ENCODE data around the gene SH2D3C.

DNA sequence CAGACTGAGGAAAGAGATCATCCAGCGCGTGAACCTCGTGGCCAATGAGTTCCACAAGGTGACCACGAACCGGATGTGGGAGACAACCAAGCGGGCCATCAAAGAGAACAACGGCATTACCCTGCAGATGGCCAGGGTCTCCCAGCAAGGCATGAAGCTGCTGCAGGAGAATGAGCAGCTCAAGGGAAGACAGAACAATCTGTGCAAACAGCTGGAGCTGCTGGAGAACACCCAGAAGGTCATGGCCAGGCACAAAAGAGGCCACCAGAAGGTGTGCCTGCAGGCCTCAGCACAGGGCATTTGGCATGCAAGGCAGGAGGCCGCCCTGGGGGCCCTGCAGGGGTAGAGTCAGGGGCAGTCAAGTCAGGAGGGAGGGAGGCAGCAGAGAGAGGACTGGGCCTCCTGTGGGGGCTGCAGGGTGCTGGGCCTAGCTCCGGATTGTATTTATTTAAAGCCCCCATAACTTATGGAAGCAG, 67.2 kb downstream of the SH2D3C start:
- TF ChIP-seq ZNF169 (tag by site-specific recombination; IDR thresholded peaks at IDR 0.05) (no peak), ZNF274 (IDR thresholded peaks at IDR 0.05; ENCODE audit: low read length) (no peak), ZNF274 (tag by site-specific recombination; IDR thresholded peaks at IDR 0.05; ENCODE audit: borderline replicate concordance) (no peak), ZNF76 (tag by site-specific recombination; IDR thresholded peaks at IDR 0.05; ENCODE audit: borderline replicate concordance, low read depth) (no peak), ZNF629 (tag by site-specific recombination; IDR thresholded peaks at IDR 0.05) (no peak), ZNF701 (tag by site-specific recombination; IDR thresholded peaks at IDR 0.05) (no peak), YY1 (tag by site-specific recombination; IDR thresholded peaks at IDR 0.05) (no peak)
- TF ChIP-seq, protein P1, sequence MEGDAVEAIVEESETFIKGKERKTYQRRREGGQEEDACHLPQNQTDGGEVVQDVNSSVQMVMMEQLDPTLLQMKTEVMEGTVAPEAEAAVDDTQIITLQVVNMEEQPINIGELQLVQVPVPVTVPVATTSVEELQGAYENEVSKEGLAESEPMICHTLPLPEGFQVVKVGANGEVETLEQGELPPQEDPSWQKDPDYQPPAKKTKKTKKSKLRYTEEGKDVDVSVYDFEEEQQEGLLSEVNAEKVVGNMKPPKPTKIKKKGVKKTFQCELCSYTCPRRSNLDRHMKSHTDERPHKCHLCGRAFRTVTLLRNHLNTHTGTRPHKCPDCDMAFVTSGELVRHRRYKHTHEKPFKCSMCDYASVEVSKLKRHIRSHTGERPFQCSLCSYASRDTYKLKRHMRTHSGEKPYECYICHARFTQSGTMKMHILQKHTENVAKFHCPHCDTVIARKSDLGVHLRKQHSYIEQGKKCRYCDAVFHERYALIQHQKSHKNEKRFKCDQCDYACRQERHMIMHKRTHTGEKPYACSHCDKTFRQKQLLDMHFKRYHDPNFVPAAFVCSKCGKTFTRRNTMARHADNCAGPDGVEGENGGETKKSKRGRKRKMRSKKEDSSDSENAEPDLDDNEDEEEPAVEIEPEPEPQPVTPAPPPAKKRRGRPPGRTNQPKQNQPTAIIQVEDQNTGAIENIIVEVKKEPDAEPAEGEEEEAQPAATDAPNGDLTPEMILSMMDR (tag by site-specific recombination; IDR thresholded peaks at IDR 0.05), result no peak
- TF ChIP-seq, protein P2, sequence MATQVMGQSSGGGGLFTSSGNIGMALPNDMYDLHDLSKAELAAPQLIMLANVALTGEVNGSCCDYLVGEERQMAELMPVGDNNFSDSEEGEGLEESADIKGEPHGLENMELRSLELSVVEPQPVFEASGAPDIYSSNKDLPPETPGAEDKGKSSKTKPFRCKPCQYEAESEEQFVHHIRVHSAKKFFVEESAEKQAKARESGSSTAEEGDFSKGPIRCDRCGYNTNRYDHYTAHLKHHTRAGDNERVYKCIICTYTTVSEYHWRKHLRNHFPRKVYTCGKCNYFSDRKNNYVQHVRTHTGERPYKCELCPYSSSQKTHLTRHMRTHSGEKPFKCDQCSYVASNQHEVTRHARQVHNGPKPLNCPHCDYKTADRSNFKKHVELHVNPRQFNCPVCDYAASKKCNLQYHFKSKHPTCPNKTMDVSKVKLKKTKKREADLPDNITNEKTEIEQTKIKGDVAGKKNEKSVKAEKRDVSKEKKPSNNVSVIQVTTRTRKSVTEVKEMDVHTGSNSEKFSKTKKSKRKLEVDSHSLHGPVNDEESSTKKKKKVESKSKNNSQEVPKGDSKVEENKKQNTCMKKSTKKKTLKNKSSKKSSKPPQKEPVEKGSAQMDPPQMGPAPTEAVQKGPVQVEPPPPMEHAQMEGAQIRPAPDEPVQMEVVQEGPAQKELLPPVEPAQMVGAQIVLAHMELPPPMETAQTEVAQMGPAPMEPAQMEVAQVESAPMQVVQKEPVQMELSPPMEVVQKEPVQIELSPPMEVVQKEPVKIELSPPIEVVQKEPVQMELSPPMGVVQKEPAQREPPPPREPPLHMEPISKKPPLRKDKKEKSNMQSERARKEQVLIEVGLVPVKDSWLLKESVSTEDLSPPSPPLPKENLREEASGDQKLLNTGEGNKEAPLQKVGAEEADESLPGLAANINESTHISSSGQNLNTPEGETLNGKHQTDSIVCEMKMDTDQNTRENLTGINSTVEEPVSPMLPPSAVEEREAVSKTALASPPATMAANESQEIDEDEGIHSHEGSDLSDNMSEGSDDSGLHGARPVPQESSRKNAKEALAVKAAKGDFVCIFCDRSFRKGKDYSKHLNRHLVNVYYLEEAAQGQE (tag by site-specific recombination; IDR thresholded peaks at IDR 0.05), result no peak
- TF ChIP-seq, protein P3, sequence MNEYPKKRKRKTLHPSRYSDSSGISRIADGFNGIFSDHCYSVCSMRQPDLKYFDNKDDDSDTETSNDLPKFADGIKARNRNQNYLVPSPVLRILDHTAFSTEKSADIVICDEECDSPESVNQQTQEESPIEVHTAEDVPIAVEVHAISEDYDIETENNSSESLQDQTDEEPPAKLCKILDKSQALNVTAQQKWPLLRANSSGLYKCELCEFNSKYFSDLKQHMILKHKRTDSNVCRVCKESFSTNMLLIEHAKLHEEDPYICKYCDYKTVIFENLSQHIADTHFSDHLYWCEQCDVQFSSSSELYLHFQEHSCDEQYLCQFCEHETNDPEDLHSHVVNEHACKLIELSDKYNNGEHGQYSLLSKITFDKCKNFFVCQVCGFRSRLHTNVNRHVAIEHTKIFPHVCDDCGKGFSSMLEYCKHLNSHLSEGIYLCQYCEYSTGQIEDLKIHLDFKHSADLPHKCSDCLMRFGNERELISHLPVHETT (tag by site-specific recombination; IDR thresholded peaks at IDR 0.05), result no peak

All from HEK293 (cell line).